Stimulated activated CD8-positive, alpha-beta memory T cell treated with anti-CD3 and anti-CD28 coated beads, Interleukin-2, amount 100 ng/mL, for 1 hour (primary cell): ENCODE results near the gene CCDC6.
"Not testable (repeated sequence)": the region's sequence is repeated elsewhere in the genome, so short reads cannot be mapped to it uniquely, and the experiment has no call there.

Experiments used
- DNase-seq, 2 donors: peaks; one replicate each; pipeline ENCODE4 v3.0.0-alpha.2; 2020; ENCODE audit warnings: low read depth in 2 of 2

CCDC6 gene

DNA sequence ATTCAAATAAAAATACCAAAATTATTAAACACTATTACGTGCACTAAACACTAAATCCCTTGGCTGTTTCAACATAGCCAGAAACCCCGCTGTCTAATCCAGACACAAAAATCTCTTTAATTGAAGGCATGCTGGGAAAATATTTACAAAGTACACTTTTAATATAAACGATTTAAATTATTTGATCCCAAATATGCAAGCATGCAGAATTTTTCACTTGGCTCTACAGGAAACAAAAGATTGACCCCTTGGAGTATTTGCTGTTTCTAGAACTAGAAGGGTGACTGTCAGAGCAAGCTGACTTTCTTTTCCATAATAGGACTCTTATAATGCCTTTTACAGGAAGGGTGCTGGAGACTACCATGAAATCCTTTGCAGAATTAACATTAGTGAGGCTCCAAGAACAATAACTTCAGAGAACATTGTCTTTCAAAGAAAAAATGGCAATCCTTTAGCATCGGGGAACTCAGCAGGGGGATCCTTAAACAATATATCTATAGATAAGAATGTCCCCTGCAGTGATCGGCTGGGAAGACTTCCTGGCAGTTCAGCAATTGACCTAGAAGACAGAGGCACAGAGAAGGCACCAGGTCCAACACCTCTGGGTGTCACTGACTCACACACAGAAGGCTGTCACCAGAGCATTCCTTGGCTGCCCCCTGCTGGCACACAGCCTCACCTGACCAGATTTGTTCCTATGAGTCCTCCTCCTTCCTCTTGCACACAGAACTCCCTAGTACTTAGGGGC lies 97.3 kb downstream of the CCDC6 start:
- DNase-seq, result peak; percentile 19 to 23

DNA sequence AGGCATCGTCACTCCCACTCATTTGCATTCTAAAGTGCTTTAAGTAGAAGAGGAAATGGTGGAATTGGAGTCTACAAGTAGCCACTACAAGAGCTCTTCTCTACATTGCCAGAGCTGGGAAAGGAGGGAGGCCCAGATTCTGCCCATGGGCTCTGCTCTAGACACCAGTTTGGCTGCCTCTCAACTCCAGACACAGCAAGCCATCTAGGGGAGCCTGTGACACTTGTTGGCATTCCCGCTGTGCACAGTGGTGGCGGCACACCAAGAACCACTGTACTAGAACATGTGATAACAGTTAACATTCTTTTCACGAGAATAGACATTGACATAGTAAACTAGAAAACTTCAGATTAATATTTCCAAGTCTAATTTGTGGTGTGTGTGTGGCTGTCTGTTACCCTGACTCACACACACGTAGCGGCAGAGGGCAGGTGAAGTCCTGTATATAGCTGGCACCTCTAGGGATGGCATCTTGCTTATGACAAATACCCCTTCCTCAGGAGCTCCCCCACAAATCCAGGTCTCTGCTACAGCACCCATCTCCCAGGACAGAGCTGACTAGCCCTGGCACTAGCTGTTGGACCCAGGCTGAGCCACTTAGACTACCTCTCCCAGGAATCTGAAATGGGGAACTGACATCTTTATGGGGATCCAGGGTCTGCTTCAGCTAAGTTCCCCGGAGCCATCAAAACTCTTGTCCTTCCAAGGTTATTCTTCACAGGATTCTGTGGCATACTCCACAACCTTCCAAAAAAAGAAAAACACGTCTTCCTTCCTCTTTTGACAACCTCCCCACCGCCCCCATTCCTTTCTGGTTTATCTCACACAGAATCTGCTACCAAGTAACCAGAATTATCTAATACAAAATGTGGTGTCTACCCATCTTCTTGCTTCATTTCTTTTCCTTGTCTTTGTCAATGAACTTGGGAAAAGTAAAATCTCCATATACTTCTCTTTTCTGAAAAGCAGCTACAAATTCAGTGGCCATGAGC lies 98.4 kb downstream of the CCDC6 start:
- DNase-seq, result no peak

DNA sequence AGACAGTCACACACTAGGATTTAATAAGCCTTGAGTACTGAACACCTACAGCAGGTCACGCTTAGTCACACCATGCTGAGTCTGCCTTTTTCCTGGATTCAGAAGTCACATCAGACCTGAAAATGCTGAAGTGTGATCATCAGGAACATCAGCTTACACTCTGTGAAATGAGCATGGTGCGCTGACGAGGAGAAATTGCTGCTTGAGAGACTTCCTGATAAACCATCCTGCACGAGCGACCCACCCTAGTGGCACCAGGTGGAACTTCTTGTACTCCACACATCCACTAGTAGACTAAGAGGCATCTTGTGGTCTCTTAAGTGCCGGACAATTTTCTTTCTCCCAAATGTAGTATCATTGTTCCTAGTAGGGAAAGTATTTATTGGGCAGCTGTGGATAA lies 101.3 kb downstream of the CCDC6 start:
- no peak for DNase-seq

DNA sequence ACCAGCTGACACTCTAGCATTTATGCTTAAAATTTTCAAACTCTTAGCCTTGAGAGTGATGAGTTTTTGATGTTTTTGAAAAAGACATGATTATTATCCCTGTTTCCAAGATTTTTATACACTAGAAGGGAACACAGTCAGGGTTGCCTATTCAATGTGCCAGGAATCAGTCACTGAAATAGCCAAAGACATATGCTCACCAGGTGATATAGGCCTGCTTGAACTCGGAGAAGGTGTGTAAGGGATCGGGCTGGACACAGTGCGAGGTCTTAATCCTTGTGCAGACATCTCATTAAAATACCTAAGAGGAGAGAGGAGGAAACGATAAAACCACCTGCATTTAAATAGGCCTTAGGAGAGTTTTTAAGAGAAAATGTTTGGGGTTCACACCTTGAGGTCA lies 102.1 kb downstream of the CCDC6 start:
- DNase-seq, result no peak

DNA sequence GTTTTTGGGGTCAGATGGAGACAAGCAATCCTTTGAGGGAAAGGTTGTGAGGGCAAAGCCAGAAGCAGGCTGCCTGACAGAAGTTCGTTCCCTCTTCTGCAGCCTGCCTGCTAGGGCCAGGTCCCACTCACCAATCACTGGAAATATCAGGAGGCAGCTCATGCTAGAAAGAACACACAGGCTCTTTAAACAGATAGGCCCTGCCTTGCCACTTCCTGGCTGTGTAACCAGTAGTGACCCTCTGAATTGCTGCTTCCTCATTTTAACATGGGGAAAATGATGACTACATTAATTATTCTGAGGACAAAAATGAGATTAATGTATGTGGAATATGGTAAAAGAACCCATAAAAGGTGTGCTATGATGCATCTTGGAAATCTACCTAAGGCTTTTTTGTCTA lies 102.6 kb downstream of the CCDC6 start:
- no peak for DNase-seq

DNA sequence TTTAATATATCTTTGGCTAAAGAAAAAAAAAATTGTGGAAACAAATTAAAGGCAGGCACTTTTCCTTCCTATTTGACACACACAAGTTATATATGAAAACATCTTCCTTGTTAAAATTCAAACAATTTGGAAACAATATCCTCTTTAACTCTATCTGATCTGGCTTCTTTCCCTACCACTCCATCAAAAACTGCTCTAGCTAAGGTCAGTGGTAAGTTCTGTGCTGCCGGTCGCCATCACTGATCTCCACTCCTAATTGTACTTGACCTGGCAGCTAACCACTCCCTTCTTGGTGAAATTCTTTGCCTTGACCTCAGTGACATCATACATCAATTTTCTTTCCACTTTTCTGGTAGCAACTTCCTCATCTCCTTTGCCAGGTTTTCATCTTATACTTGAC lies 105.2 kb downstream of the CCDC6 start:
- no peak for DNase-seq

DNA sequence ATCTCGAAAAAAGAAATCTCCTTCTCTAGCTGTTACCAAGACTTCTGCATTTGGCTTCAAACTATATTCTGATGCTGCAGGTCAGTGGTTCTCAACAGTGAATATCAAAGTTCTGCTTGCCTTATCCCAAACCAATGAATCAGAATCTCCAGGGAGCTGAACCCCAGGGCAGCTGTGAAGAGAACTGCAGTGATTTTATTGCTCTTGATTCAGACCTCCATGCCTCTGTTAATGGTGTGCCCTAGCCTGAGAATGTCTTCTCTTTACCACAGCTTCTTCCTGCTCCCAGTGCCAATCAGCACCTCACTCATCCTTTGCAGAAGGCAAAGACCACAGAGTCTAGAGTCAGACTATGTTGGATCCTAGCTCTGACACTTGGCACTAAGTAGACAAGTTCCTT lies 106.9 kb downstream of the CCDC6 start:
- DNase-seq, result no peak

DNA sequence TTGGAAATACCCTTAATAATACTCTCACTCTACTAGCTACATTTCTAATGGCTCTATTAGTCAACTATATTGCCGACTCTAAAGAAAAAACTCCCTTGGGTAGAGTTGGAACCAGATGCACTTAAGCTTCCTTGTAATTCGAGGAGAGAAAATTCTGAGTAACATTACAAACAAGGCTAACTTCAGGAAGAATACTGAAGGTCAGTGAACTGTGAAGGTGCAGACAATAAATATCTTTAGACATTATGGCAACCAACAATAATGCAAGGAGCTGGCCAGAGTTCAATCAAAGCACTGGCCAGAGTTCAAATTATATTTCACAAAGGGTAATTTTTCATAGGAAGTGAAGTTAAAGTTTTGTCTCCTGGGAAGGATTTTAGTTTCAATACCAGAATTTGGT lies 112.4 kb downstream of the CCDC6 start:
- DNase-seq, result no peak

DNA sequence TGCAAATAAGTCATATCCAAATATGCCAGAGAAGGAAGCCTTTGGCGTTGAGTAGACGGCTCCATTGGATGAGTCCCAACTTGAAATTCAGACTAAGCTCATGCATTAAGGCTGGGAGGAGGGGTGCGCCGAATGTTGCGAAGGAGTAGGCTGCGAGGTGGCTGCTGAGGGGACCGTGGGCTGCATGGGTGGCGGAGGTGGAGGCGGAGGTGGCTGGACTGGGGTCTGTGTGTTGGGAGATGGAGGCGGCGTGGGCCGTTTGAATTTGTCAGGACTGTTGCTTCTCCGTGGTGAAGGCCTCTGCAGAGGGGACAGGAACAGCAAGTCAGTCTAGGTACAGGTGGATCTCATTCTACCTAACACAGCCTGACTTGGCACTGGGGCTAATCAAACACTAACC lies 113.5 kb downstream of the CCDC6 start:
- no peak for DNase-seq

DNA sequence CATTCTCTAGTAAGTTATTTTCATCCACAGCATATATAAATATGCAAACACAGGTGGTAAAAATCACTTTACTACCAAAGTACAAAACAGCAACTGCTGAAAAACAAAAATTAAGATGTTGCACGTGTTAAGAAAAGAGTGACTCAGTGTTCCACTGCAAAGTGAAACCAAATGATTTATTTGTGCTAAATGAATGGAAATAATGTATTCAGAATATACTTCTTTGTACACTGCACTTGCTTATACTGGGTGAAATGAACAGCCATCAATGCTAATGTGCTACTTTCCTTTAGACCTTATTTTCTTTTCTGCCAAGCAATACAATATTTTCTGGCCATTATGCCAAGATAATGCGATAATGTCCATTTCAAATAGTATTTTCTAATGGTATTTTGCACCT lies 114.8 kb downstream of the CCDC6 start:
- DNase-seq, result no peak

DNA sequence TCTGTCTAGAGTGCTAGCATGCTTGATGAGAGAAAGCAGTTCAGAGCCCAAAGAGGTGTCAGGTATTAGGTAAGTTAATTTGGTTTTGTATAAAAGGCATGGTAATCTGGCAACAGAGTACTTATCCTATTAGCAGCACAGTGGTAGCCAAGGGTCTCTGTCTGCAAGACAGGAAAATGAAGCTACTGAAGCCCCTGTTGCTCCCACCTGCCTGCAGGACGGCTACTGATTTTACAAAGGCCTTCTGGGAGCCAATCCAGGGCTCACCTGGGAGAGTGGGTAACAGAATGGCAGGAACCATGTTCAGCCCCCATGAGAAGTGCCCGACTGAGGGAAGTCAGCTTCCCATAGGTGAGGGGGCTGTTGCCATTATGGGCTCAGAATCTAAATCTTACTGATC lies 116.3 kb downstream of the CCDC6 start:
- DNase-seq, result not testable (repeated sequence)

DNA sequence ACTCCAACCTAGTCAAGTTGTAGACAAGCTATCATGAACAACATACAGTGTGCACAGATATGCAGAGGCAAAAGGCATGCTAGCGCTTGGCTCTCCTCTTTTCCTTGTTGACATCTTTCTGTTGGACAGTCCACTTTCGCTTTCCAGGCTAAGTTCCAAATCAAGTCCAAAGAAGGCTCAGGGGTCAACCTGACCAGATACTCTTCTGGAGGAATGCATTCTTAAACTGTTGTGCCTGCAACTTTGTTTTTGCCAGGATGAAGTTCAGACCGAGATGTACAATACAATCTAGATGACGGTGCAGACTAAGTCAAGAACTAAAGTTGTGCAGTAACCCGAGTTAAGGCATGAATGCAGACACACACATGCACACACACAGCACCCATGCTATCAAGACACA lies 117.4 kb downstream of the CCDC6 start:
- DNase-seq, result not testable (repeated sequence)

DNA sequence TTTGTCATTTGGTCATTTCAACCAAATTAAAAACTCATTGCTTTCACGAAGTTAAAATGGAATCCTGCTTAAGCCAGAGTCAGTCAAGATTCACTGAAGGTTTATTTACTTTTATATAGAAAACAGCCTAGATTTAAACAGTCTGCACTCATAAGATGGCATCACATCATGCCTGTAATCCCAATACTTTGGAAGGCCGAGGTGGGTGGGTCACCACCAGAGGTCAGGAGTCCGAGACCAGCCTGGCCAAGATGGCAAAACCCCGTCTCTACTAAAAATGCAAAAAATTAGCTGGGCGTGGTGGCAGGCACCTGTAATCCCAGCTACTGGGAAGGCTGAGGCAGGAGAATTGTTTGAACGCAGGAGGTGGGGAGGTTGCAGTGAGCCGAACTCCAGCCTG lies 119.3 kb downstream of the CCDC6 start:
- not testable (repeated sequence) for DNase-seq

DNA sequence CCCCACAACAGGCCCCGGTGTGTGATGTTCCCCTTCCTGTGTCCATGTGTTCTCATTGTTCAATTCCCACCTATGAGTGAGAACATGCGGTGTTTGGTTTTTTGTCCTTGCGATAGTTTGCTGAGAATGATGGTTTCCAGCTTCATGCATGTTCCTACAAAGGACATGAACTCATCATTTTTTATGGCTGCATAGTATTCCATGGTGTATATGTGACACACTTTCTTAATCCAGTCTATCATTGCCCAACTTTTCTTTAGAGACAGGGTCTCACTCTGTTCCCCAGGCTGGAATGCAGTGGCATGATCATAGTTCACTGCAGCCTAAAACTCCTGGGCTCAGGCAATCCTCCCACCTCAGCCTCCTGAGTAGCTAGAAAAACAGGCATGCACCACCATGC lies 120.9 kb downstream of the CCDC6 start:
- DNase-seq, result not testable (repeated sequence)

DNA sequence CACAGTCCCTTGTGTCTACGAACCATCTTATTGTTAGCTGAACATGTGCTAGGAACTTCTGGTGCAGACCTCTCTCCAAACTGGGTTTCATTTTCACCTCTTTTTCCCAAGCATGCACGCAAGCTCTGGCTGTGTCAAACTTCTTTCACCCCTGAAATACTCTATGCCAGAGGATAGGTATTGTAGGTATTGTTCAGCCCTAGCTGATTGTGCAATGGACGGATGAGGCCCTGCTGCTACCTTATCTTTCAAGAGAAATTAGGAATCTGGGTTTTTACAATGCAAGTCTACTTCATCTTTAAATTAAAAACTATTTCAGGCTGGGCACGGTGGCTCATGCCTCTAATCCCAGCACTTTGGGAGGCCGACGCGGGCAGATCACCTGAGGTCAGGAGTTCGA lies 124.8 kb downstream of the CCDC6 start:
- no peak for DNase-seq

DNA sequence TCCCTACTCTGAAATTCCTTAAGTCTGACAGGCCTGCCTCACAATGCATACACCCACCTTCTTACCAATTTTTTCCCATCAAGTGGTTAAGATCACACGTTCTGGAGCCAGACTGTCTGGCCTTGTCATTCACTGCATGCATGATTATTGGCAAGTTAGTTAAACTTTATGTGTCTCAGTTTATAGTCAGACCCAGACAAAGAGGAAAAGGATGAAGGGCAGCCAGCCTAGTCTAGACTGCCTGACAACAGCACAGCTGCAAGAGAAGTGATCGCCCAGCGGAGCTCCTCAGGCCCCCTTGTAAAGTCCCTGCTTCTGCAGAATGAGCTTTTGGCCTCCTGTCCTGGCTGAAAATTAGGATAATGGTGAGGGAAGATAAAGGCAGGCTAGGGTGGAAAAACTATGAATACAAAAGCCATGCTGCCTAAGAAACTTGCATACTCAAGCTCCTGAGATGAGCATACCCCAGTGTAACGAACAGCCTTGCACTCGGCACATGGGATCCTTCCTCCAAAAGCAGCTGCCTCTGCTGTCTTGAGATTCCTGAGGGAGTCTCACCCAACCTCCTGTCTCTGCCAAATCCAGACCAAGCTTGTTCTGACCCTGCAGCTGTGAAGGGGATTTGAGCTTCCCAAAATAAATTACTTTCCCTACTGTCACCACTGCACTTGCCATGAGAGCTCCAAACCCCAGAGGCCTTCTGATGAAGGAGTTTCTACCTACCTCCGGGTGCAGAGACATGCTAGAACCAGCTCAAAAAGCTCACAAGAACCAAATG lies 126.4 kb downstream of the CCDC6 start:
- DNase-seq, result no peak

DNA sequence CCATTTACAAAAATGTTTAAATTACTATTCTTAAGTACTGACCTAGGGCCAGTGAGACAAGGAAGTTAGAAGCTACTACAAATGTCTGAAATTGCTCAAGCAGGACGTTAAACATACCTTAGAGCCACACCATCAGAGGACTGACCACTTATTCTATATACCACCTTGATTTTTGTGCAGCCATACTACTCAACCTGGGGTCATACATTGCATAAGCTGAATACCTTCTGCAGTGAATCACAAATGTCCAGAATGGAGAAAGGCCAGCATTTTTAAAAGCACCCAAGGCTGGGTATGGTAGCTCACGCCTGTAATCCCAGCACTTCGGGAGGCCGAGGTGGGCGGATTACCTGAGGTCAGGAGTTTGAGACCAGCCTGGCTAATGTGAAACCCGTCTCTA lies 131.9 kb downstream of the CCDC6 start:
- DNase-seq, result no peak

DNA sequence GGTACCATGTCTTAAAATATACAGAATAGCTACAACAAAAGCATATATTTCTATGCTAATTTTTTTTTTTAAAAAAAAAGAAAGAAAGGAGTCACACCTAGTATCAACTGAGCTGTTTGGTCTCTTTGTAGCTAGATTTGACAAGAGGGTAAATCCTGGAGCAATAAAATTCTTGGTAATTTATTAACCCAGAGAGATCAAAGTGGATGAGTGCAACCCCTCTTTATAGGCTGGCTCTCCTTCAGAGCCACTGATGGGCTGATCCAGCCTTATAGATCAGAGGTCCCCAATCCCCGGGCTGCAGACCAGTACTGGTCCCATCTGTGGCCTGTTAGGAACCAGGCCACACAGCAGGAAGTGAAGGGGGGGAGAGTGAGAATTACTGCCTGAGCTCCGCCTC lies 133.3 kb downstream of the CCDC6 start:
- no peak for DNase-seq

DNA sequence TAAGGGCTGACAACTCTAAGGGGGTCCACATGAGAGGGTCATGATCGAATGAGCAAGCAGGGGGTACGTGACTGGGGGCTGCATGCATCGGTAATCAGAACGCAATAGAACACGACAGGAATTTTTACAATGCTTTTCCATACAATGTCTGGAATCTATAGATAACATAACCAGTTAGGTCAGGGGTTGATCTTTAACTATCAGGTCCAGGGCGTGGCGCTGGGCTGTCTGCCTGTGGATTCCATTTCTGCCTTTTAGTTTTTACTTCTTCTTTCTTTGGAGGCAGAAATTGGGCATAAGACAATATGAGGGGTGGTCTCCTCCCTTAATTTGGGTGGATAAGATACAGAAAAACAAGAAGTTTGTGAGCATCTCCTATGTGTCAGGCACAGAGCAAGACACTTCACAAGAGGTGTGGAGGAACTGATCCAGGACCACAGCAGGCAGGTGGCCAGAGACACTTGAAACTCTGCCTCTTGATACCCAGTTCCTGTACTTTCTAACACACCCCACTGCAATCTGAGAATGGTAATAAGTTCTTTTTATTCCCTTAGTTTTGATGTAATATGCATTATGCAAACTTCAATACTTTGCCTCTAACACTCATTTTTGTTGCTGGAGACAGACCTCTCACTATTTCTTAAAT lies 135.1 kb downstream of the CCDC6 start:
- no peak for DNase-seq

DNA sequence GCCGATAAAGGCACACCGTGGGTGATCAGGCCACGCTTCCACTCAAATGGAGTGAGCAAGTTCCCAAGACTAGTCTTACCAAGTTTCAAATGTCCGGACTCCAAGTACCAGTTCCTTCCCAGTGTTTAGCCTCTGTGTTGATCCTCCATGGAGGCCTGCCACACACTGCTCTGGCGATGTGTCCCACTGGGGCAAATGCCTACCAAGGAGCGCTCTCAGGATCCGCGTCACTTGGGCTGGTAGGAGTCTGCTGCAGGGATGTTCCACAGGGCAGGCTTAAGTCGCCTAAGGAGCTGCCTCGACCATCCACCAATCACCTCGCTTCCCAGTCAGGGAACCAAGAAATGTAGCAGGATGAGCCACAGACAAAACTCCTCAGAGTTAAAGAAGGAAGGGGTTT lies 135.7 kb downstream of the CCDC6 start:
- no peak for DNase-seq

DNA sequence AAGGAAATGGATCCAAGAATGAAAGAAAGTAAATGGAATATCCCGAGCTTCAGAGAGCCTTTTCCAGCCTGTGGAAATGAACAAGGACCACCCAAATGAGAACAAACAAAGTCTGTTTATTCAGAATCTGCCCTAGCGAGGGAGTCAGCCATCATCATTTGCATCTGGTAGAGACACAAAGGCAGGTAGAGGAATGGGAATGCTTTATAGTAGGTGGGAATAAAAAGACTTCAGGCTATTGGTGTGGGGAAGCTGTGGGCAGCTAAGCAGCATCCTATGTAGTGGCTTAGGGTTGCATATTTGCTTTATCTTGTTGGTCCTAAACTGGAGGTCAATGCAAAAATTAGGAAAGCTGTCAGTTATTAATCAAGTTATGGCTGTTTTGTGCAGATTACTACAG lies 143.9 kb downstream of the CCDC6 start:
- no peak for DNase-seq

DNA sequence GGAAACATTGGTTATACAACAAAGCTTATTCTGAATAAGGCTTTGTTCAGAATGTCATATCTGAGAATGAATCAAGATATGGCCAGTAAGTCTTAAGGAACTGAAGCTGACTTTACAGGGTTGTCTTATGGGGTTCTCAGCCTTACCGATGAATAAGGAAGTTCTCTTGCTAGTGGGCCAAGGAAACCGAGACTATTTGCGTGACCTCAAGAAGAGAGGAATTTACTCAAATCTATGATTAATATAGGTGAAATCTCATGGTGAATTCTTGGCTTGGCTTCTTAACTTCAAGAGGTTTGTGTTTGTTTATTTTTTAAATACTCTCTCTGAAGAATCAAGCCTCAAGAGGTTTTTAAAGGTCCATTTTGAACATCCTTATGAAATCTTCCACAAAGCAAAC lies 148.4 kb downstream of the CCDC6 start:
- DNase-seq, result no peak
